Activated CD4-positive, alpha-beta T cell treated with anti-CD3 and anti-CD28 coated beads, Interleukin-2, Interleukin-6, amounts not matched to agents 100 ng/mL and 50 ng/mL, durations not matched to agents 16 hours and 8 hours (primary cell): ENCODE measurements around the gene LRCH3.

Experiments
- DNase-seq: peaks from one replicate; pipeline ENCODE4 v3.0.0-alpha.2; 2020

LRCH3 gene

DNA sequence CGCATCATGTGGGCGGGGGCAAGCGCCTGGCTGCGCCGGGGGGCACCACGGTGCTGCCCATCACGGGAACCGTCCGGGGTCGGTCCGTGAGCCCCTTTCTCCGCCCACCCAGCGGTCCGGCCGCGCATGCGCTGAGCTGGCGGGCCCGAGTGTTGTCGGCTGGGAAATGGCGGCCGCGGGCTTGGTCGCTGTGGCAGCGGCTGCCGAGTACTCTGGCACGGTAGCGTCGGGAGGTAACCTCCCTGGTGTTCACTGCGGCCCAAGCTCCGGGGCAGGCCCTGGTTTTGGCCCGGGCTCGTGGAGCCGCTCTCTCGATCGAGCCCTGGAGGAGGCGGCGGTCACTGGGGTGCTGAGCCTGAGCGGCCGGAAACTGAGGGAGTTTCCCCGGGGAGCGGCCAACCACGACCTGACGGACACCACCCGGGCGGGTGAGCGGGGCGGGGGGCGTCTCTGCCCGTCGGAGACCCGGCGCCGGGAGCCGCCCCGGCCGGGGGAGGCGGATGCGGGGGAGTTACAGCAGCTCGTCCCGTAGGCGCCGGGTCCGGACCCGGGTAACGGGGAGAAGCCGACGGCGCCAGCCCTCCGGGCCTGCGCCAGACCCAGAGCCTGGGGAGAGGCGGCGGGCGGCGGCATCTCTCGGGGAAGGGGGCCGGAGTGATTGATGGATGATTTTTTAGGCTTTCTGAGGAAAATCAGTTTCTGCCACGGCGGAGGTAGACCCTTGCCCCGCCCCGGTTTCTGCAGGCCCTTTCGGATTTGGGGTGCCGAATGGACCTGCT, at the start of gene LRCH3:
LRCH3 (plus strand) TSS at position 142 of the 779 bp plus-strand sequence; CDS start at position 167, 25 bp downstream.
- DNase-seq, result peak; percentile 90

DNA sequence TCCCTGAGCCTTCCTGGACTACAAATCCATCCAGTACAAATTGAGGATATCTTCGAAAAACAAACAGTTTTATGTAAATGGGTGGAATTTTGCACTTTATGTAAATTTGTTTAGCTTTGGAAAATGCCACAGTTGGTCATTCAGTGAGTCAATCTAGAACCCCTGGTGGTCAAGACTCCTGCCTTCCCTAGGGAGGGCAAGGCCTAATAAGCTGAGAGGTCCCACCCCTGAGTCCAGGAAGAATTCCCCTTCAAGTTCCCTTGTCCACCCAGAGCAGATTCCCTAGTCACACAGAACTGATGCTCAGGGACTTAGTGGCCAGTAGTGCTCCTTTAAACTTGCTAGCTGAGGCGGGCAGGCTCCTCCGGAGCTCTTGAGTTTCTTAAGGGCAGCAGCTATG, 48.3 kb upstream of the LRCH3 start:
- no peak for DNase-seq

DNA sequence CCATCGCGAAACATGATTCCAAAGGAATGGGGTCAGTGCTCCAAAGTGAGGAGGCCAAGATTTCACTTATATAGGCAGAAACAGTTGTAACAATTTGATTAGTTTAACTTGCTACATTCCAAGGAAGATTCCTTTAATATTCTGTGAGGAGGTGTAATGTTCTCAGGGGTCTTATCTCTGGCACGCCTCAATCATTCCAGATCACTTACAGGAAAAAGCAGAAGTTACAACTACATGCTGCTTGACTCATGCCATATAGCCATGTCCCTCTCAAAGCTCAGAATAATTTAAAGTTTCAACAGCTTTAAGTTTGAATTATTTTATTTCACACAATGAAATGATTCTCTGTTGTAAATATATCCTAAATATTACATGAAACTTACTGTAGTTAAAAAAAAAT, 44.8 kb upstream of the LRCH3 start:
- DNase-seq, result no peak

DNA sequence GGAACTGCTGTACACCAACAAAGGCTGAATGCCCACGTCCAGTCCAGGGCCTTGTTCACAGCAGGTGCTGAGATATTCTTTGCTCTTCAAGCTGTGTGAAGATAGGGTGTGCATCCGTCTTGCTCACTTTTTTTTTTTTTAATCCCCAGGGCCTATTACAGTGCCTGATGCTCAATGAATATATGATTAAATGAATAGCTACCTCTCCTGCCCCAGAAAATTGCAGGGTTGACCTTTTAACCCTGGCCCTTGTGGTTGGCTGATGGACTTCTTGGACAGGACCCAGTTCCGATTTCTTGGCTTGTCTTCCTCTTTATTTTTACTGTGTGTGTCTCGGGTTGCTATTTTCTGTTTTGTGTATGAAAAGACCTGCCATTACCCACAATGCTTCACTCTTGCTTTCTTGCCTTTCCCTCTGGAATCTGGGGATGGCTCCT, 44.2 kb upstream of the LRCH3 start:
- DNase-seq, result no peak

DNA sequence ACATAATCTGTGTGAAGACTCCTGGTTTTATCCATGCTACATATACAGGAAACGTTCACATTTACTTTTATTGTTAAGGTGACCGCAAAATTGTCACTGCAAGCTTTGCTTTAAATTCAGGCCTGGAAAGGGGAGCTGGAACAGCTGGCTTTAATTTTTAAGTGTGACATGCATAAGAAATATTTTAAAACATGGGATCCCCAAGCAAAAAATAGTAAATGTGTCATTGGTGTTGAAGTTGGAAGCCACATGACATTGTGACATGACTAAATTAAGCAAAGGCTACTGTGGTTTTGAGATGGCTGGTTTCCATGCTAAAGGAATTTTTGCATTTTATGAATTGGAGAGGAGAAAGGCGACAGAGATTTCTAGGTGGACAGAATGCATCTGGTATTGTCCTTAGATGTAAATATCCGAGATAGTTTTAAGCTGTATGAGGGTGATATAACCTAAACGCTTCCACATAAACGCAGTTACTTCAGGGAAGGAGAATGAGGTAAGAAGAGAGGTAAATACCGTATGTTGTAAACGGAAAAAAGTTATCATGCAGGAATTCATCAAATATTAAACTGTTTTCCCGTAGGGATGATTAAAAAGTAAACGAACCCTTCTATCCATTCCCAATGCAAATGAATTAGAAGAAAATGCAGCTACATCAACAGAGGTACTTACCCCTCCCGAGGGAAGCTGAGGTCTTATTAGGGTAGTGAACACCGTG, 42.3 kb upstream of the LRCH3 start:
- DNase-seq, result no peak

DNA sequence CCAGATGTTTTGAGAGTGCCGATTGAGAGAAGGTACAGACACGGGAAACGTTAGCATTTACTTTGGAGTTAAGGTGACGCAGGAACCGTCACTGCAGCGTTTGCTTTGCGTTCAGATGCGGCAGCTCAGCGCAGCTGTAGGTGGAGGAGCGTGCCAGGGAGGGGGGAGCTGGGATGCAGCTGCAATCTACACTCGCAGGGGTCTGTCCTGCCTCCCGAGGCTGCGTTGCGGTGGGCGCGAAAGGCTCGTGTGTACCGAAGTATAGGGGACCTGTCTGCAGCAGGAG, 41.8 kb upstream of the LRCH3 start:
- peak; percentile 53 for DNase-seq

DNA sequence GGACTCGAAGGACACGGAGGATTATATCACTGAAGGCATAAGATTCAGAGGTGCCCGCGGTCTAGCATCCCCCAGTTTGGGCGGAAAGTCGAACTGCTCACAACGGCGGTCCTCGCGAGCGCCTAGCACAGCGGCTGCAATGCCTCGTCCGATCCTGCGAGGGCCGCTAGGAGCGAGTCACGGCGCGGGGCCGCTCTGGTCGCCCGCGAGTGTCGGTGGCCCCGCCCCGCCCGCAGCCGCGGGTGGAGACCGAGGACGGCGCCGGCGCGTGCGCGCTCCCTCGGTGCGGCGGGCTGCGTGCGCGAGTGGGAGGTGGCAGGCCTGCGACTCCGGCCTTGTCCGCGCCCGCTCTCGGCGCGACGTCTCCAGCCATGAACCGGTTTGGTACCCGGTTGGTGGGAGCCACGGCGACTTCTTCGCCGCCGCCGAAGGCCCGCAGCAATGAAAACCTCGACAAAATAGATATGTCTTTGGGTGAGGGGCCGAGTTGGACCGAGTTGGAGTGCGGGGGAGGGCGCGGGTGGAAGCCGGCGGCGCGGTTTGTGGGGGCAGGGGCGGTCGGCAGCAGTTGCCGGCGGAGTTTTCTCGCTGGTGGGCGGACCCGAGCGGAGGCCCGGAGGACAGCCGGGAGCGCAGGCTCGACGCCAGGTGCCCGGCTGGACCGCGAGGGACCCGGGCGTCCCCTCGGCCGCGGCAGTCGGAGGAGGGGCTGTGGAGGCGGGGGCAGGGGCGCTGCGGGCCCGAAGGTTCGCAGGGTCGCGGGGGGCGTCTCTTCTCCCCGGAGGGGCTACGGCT, 41.3 kb upstream of the LRCH3 start, which contains the start of gene FYTTD1:
FYTTD1 (plus strand) TSS at position 283 of the 795 bp plus-strand sequence; CDS start at position 372, 89 bp downstream.
- peak; percentile 88 for DNase-seq

DNA sequence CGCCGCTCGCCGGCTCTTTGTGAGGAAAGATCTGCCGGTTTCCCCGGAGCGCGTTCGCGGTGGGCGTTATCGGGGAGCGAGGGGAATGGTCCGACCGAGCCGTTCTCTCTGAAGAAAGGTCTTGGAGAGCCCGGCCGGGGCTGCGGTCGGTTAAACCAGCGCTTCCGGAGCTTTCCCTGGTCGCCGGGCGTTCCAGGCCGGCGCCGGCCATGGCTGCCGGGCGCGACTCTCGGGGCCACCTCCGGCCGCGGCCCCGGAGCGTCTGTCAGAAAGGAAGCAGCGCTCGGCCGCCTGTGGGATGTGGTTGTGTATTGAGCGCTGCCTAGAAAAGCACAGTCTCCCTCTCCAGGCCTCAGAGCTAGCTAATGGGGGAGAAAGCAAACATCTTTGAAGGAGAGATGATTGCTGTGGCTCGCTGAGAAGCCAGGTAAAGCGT, 40.6 kb upstream of the LRCH3 start:
- DNase-seq, result peak; percentile 73

DNA sequence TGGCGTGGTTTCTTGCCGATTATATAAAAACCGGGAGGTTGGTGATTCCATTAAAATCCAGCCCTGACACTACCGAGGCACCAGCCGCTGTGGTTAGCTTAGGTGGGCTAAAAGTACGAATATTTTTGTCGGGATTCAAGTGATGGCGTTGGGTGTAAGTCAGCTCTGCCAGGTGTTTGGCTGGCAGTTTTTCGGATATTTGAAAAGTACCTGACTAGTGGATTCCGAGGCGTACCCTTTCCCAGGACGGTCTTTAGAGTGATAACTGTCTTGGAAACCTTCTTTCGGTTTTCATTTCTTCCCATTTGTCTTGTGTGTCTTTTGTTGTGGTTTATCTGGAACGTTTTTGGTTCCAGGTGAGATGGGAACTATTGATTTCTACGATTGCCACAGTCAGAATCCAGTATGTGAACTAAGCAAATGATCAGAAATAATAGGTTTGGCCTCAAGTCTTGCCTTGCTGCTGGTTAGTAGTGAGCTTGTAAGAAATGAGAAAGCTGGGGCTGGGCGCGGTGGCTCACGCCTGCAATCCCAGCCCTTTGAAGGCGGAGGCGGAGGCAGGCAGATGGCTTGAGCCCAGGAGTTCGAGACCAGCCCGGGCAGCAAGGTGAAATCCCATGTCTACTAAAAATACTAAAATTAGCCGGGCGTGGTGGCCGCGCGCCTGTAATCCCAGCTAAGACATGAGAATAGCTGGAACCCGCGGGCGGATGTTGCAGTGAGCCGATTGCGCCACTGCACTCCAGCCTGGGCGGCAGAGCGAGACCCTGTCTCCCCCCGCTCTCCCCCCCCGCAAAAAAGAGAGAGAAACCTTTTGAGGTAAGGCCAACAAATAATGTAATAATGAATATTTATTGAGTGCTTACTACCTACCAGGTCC, 40.0 kb upstream of the LRCH3 start:
- peak; percentile 49 for DNase-seq

DNA sequence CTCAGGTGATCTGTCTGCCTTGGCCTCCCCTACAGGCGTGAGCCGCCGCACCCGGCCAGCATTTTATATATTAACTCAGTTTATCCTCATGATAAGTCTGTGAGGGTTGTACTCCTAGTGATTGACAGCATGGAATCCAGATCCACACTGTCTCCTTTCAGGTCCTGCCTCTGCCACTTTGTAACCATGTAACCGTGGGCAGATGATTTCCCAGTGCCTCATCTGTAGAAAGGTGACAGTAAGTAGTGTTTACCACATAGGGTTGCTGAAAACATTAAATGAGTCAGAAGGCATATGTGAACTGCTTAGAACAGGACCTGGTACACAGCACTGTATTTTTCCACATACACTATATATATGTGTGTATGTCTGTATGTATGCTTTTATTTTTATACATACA, 38.9 kb upstream of the LRCH3 start:
- DNase-seq, result peak; percentile 3

DNA sequence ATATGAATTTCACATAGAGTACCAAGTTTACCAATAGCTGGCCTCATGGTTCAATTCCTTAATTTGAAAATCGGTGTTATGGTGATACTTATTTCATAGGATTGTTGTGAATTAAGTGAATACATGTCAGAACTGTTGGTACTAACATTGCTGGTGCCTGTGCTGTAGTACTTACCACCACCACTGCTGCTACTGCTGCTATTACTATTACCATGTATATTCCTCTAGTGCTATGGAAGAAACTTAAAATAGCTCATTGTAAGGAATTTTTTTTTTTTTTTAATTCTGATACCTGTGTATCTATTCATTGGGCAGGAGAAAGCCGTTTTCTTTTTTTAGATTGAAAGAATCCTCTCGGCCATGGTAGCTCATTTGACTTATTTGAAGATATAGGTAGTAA, 37.8 kb upstream of the LRCH3 start:
- DNase-seq, result no peak

DNA sequence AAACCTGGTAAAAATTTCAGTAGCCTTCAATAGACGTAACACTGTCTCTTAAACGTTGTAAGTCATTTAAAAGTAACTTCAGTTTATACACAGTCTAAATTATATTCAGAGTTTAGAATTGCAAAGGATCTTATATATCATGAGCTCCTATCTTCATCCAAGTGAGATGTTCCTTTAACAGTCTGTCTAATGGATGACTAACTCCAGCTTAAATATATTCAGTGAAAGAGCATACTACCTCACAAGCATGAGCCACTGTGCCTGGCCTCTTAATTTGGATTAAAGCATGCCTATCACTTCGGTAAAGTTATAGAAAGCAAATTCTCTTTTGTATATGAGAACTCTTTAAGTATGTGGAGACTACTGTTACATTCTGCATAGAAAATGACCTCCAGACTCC, 34.4 kb upstream of the LRCH3 start:
- DNase-seq, result no peak

DNA sequence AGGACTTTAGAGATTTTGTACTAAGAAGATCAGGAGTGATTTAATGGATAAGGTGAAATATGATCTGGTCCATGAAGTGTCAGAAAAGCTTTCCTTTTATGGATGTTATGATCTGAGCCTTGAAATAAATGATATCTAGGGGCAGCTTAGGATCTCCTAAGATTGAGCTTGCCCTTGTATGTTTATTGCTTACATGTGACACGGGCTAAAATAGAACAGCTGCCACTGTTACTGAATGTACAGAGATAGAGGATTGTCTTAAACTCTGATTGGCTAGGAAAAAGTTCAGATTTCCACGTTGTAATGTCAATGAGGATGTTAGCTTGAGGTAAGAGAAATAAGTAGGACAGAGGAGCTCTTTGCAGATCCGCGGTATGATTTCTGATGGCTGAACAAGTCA, 32.5 kb upstream of the LRCH3 start:
- no peak for DNase-seq

DNA sequence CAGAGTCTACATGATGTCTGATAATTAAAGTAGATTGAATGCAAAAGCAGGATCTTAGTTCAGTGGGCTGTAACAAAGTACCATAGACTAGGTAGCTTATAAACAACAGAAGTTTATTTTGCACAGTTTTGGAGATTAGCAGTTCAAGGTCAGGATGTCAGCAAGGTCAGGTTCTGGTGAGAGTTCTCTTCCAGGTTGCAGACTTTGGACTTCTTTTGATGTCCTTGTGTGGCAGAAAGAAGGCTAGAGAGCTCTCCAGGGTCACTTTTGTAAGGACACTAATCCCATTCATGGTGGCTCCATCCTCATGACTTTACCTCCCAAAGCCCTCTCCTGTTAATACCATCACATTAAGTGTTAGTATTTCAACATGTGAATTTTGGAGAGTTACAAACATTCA, 29.3 kb upstream of the LRCH3 start:
- DNase-seq, result no peak

DNA sequence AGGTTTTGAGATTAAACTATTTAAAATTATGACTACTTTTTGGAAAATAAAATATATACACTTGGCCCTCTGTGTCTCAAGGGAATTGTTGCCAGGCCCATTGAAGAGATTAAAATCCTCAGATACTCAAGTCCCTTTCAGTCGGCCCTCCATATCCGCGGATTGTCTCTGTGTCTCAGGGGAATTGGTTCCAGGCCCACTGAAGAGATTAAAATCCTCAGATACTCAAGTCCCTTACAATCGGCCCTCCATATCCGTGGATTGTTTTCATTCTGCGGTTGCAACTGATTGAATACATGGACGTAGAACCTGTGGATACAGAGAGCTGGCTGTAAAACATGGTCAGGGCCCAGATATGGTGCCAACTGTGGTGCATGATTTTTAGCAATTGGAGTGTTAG, 15.7 kb upstream of the LRCH3 start:
- no peak for DNase-seq

DNA sequence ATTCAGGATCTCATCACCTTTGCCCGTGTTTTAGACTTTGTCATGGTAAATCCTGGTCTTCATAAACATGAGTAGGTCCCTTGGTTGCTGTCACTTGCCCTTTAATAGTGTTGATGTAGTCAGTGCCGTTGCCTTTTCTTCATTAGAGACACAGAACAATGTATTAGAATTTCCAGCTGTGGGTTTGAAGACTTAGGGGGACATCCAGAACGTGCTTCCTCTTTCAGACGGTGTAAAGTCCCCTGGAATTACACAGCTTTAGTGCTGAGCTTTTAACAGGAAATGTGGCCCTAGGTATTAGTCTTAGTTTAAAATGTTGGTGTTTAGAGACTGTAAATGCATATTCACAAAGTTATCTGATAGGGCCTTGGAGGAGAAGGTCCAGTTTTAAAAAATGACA, 8.8 kb upstream of the LRCH3 start:
- DNase-seq, result no peak

DNA sequence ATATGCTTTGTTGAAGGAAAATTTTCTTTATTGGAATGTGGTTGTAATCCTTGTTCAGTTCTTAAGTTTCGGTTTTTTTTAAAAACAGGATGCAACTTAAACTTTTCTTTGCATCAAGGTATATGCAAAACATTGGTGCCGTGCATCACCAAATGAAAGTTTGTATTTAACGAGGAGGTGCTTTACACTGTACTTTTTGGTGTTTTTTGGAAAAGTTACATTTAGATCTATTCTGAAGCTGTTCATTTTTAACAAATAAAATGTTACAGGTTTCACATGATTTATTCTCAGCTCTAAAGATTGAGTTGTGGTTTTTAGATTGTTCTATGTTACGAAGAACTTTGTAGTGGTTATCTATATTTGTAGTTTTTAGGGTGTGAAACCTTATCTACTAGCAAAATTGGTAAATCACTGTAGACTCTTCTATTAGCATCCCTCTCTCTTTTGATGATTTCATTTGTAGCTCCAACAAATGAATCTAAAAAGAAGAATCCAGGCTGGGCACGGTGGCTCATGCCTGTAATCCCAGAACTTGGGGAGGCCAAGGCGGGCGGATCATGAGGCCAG, 7.0 kb upstream of the LRCH3 start:
- no peak for DNase-seq

DNA sequence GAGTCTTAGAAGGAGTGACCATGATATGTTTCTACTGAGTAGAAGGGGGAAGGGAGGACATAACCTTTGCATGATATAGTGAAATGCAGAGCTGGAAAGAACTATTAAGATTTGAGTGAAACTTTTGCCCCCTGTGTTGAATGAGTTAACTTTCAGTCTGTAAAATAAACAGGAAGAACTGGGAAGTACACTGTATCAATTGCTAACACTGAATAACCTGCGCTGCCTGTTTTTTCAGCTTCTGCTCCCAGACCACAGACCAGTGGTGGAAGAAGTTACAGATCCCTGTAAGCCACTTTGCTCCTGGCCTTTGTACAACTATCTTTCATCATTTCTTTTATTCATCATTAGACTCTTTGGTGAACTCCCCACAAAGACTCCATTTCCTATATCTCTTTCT, 3.6 kb upstream of the LRCH3 start:
- no peak for DNase-seq

DNA sequence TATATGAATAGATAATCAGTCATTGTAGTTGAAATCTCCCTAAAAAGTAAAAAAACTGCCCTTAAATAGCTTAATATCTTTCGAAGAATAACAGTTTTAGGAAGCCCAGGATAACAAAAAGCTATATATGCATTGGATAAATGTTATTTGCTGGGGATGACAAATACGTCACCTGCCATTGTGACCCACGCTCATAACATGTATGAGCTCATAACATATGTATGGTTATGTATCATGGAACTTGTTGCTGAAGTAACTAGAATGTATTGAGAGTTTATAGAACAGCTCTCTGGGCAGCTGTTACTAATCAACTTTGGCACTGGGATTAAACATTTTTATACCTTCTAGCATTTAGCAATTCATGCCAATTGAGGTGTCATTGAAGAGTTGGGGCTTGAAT, 1.7 kb upstream of the LRCH3 start:
- DNase-seq, result no peak

DNA sequence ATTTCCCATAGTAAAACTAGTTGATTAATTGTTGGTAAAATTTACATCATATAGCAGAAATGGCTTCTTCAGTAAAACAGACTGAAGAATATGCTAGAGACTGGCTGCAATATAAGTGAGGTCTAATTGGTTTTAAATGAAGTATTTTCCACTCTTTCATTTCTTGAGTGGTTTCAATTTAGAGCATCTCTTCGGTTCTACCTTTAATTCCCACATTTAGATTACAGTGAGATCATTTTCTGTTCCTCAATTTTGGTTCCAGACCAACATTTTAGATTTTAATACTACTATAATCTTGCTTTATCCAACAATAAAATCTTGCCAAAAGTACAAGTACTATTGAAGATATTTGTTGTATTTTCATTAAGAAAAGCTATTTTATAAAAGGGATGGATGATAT, 1.0 kb upstream of the LRCH3 start:
- no peak for DNase-seq

DNA sequence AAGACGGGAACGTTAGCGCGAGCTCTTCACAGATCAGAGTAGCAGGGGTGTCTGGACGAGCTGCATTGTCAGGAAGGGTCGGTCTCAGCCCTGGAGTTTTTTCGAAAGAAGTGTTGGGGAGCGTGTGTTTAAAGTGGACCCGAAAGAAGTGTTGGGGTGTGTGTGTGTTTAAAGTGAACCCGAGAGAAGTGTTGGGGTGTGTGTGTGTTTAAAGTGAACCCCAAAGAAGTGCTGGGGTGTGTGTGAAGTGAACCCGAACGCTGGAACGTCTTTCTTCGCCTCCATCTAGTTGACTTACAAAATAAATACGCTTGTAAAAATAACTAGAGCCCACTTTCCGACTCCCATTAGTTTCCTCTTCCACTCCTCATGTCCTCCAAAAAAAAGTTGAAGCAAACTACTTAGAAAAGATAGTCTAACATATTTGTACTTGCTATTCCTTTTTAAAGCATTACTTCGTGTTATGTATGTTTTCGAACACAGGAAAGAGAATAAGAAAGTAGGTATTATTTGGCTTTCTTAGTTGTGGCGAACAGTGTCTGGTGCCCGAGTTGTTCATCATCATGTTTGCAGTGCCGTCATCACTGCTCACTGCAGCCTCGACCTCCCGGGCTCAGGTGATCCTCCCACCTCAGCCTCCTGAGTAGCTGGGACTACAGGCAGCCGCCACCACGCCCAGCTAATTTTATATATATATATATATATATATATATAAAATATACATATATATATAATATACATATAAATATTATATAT, 1.0 kb downstream of the LRCH3 start:
- DNase-seq, result peak; percentile 51

DNA sequence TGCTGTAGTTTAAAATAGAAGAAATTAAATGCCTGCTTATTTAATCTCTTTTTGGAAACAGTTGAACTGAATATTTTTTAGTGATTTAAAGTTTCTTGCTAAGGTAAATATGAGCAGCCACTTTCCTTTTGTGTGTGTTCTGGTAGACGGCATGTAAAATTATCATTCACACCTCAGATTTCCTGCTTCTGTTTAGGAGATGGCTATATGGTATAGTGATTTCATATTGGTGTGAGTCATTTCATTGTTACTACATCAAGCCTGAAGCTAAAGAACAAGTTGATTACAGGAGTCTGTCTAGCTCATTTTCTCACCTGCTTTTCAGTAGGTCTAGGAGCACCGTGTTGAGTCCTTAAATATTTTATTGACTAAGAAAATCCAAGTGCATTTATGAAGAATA, 2.2 kb downstream of the LRCH3 start:
- peak; percentile 74 for DNase-seq
